HG03442 (cell line): Measurements from ENCODE around the gene SLC2A9.

Source experiments
- ATAC-seq: cut with Tn5 transposase; IDR thresholded peaks from one replicate; pipeline ENCODE4 v1.9.1; 2021; ENCODE audit warnings: mild to moderate bottlenecking, moderate library complexity; ENCODE audit not compliant: unreplicated experiment

SLC2A9 gene

DNA sequence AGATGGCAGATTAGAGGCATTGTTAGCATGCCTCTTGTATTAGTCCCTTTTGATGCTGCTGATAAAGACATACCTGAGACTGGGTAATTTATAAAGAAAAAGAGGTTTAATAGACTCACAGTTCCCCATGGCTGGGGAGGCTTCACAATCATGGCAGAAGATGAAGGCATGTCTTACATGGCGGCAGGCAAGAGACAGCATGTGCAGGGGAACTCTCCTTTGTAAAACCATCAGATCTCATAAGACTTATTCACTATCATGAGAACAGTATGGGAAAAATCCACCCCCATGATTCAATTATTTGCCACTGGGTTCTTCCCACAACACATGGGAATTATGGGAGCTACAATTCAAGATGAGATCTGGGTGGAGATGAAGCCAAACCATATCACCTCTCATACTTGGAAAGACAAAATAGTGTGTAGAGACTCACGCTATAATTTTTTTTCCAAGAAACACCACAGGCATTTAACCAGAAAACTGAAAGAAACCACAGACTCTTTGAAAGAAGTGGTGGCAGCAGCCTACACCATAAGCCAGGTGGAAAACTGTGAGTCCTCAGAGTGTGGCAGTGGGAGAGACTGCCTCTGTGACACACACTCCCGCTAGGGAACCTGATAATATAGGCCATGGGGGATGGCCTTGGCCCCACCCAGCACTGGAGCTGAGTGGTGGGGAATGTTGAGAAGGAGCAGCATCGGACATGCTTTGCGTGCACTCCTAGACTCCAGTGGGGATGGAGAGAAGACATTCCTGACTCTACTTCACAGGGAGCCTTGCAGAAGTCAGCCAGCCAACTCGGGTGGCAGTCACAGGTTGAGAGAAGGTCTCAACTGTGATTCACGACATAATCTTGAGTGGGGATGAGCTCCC is 51.5 kb downstream of the SLC2A9 start:
- ATAC-seq = peak; percentile 21

DNA sequence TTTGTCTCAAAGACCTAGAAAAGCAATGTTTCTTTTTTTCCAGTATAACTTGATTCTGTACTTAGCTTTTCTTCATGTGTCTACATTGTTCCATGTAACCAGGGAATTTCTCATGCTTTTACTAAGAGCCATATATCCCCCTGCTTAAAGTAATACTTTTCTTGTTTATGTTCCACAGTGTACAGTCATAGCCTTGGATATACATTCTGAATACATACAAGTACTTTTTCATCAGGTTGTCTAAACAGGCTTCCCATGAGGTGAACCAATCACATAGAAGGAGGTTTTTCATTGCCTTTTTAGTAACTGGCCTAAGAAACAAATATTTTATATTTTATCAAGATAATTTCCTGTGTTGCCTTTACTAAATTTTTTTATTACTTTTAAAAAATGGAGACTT is 52.8 kb downstream of the SLC2A9 start:
- ATAC-seq = no peak

GRCh38 chr4:9964879-9965278 is 56.4 kb downstream of the SLC2A9 start:
- ATAC-seq = no peak

DNA sequence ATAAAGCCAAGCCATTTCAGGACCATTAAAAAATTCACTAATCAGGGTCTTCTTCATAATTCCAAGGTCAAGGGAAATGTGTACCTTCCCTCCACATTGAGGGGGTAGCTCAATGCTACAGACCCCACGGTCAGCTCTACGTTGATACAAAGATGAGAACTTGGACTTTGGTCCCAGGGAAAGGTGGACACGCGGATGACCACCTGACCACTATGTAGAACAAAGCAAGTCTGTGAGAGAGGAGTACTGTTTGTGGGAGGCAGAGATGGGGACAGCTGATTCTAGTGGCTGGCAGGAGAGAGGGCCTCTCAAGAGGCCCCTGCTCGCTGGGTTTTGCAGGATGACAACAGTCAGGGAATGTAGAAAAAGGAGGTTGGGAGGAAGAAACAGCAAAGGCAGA is 58.0 kb downstream of the SLC2A9 start:
- ATAC-seq = no peak

DNA sequence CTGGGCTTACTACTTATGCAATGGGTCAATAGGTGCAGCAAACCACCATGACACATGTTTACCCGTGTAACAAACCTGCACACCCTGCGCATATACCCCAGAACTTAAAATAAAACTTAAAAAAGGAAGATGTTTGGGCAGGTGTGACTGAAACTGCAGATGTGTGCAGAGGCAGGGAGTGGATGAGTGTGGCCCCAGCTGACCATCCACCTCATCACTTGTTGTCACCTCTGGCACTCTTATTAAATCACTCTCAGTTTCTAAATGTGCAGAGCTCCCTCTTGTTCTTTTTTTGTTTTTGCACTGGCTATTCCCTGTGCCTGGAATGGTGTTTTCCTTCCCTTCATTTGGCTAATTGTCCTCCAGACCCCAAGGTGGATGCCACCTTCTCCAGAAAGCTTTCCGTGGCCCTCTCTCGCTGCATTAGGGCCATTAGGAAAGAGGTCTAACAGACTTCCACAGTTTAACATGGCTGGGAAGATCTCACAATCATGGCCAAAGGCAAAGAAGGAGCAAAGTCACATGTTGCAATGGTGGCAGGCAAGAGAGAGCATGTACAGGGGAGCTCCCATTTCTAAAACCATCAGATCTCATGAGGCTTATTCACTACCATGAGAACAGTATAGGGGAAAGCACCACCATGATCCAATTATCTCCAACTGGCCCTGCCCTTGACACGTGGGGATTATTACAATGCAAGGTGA is 58.5 kb downstream of the SLC2A9 start:
- ATAC-seq = peak; percentile 54

DNA sequence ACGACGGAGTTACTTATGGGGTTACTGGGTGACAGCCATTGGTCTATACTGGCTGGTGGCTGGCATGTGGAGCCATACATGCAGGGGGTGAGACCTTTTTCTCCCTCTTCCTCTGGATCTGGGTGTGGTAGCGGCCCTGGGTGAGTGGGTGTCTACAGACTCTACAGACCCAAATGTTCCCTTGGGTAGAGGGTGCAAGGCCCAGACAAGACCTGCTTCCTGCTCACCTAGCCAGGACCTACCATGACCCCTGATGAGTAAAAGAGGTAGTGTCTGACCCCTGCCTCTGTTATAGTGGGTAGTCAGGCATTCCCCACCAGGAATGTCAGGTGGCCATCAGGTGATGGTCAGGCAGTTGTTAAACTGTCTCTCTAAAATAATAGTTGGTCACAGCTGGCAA is 66.8 kb downstream of the SLC2A9 start:
- no peak for ATAC-seq

DNA sequence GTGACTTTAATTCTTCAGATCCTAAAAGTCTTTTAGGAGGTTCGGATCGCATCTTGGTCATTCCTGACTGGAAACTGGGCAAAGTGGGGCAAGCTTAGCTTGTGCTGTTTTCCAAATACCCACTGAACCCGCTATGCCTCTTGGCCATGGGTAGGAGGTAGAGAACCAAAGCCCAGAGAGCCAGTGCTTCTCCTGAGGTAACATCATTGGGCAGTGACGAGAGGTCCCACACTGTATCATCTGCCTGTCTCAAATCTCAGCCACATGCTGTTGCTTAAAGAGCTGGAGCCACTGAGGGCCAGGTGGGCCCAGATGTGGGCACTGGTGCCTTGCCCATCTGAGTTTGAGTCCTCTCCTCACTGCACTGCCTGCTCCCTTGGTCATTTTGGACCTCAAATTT is 68.2 kb downstream of the SLC2A9 start:
- no peak for ATAC-seq

- no peak for ATAC-seq
Measured at GRCh38 chr4:9952415-9952950, 68.8 kb downstream of the SLC2A9 start.

GRCh38 chr4:9949573-9949972 is 71.7 kb downstream of the SLC2A9 start:
- ATAC-seq = no peak

GRCh38 chr4:9947168-9948062 is 73.9 kb downstream of the SLC2A9 start:
- ATAC-seq = no peak

- ATAC-seq = no peak
Measured at GRCh38 chr4:9946170-9946569, 75.1 kb downstream of the SLC2A9 start.

DNA sequence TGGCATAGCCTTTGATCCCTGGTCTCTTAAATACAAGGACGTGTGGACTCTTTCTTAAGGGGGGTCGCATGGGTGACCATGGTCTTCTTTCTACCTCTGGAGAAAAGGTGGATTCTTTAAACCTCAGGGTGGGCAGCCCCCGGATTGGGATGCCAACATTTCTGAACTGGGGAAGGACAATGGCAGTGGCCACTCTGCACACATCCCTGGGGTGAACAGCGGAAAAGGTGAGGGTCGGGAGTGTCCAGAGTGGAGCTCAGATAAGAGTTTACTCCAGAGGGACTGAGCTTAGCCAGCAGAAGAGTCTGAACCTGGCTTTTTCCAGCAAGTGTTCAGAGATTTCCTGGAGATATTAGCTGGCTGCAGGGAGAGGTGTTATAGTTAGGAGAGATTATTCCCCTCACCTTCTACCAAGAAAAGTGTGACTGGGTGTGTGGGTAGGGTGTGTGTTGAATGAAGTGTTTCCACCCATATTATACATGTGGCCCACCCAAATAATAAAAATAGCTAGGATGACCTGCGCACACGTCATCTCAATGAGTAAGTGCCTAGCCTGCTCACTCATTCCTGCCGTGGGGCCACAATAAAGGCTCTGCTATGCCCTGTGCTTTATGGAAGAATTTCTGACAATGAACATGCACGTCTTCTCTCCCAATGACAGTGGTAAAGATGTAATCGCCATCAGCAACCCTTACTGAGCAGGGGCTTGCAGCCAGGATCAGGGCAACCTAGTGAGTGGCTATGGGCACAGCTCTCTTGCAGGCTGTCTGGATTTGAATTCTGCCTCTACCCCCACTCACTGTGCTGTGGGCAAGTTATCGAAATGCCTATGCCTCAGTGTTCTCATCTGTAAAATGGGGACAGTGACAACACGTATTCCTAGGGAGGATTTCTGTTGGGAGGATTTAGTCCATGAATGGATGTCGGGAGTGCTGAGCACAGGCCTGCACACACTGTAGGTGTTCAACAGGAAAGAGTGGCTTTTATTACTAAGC is 76.6 kb downstream of the SLC2A9 start:
- no peak for ATAC-seq

DNA sequence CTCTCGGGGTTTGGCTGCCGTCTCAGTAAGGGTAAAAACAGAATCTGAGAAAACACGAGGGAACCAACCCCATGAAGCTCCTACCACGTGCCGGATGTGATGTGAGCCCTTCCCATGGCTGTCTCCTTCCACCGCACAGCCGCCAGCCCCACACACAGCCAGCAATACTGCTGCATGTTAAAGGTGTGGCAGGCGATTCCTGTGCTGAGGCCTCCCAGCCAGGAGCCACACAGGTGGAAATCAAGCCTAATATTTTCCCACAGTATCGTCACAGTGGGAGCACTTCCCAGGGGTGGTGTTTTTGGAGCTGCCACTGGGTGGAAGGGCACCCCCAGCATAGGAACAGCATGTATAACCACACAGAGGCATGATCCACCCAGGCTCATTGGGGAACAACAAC is 77.5 kb downstream of the SLC2A9 start:
- no peak for ATAC-seq

- ATAC-seq = no peak
Measured at GRCh38 chr4:9942921-9943600, 78.2 kb downstream of the SLC2A9 start.

GRCh38 chr4:9942139-9942538 is 79.2 kb downstream of the SLC2A9 start:
- no peak for ATAC-seq

DNA sequence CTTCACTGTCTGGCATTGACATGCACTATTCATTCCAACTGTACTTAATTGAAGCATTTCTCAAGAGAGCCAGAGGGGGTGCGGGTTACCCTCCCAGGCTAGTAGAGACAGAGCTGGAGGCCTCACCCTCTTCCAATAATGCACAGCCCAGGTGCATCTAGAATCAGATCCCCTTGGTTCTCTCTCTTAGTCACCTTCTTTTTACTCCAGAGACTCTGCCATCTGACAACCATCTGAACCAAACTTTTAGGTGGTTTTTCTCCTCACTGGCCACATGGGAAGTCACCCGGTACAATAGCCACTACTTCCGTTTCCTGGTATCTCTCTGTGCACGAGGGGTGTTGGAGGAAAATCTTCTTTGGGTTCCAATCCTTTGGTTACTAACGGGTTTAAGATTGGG is 81.3 kb downstream of the SLC2A9 start:
- ATAC-seq = no peak

DNA sequence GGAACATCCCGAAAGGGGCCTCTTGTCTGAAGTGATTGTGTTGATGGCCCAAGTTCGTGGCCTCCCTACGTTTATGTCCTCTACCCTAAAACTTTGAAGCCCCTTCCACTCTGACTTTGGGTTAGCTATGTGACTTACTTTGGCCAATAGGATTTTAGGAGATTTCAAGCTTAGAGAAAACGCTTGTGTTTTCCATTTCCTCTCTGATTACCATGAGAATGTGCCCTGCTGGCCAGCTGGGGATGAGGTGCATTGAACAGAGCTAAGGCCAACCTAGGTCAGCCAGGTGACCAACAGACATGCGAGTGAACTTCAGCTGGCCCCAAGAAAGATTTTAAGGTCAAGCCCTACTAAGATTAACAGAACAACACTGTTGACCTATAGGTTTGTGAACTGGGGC is 82.4 kb downstream of the SLC2A9 start:
- no peak for ATAC-seq

- no peak for ATAC-seq
Measured at GRCh38 chr4:9937078-9937477, 84.2 kb downstream of the SLC2A9 start.

GRCh38 chr4:9936129-9936644 is 85.1 kb downstream of the SLC2A9 start:
- no peak for ATAC-seq
